B cell (primary cell): Measurements from ENCODE around the gene F13A1. TPM values are rescaled to one million over a fixed set of nuclear protein-coding genes. Genes with fewer than 3 reads are reported as not detected.

Experiments
- ATAC-seq: fragments of 200-7000 bp; cut with Tn5 transposase; one replicate; pipeline ENCODE4 v1.10.0; 2021; ENCODE audit warnings: low read depth, mild to moderate bottlenecking, moderate number of reproducible peaks, moderate library complexity
- CTCF ChIA-PET: fragments of 350-600 bp; sonication (Branson Sonifier 250); formaldehyde crosslinking; loops from one replicate; lab custom pipeline; 2021; ENCODE audit warnings: antibody characterized with exemption, inconsistent platforms; lab: Charles Lee
- POLR2A ChIA-PET: fragments of 350-600 bp; sonication (Branson Sonifier 250); formaldehyde crosslinking; loops from one replicate; lab custom pipeline; 2021; ENCODE audit warnings: antibody characterized with exemption; lab: Charles Lee
- DNase-seq: peaks from one replicate; pipeline ENCODE4 v3.0.0; 2013
- H2AFZ ChIP-seq: 2 replicates; pipeline ENCODE4 v1.6.1; 2012; ENCODE audit warnings: mild to moderate bottlenecking, low read depth, low read length; ENCODE audit not compliant: insufficient read depth, poor library complexity, severe bottlenecking
- H3K27ac ChIP-seq, 2 donors: 1 replicate in 1 of 2; 2 replicates in 1 of 2; pipeline ENCODE4 v1.5.1; 2012 to 2013; ENCODE audit warnings: low read length in 2 of 2, mild to moderate bottlenecking in 2 of 2, moderate library complexity in 1 of 2
- H3K27me3 ChIP-seq, 4 experiments: fragments of 200-600 bp in 1 of 4; sonication (generic) in 1 of 4; replicated peaks in 1 of 4; 1 replicate in 2 of 4; 2 replicates in 2 of 4; pipeline versions ENCODE4 v1.6.1 to v1.7.0; 2013 to 2016; ENCODE audit warnings: low read length in 3 of 4, mild to moderate bottlenecking in 2 of 4, mixed read lengths in 1 of 4, moderate library complexity in 1 of 4; ENCODE audit not compliant: insufficient read depth in 4 of 4, control insufficient read depth in 3 of 4; ENCODE audit errors: control extremely low read depth in 1 of 4
- H3K36me3 ChIP-seq, 2 experiments: replicated peaks in 1 of 2; 1 replicate in 1 of 2; 2 replicates in 1 of 2; pipeline versions ENCODE4 v1.6.1 to v1.7.1; 2013; ENCODE audit warnings: low read length in 1 of 2; ENCODE audit not compliant: insufficient read depth in 2 of 2, control insufficient read depth in 1 of 2; ENCODE audit errors: control extremely low read depth in 1 of 2, extremely low read depth in 1 of 2
- H3K4me1 ChIP-seq, 2 donors: fragments of 200-600 bp in 1 of 2; sonication (generic) in 1 of 2; 1 replicate in 1 of 2; 2 replicates in 1 of 2; pipeline versions ENCODE4 v1.5.1 to v1.6.1; 2013 to 2017; ENCODE audit warnings: low read length in 2 of 2; ENCODE audit not compliant: control insufficient read depth in 2 of 2, insufficient read depth in 2 of 2
- H3K4me2 ChIP-seq: replicated peaks from 2 replicates; pipeline ENCODE3; 2012; ENCODE audit warnings: mild to moderate bottlenecking, low read depth, low read length; ENCODE audit not compliant: poor library complexity, severe bottlenecking
- H3K4me3 ChIP-seq, 5 experiments: fragments of 200-600 bp in 1 of 5; sonication (generic) in 1 of 5; 1 replicate in 3 of 5; 2 replicates in 2 of 5; pipeline versions ENCODE4 v1.5.1 to v1.7.0; 2011 to 2016; ENCODE audit warnings: low read length in 4 of 5, mild to moderate bottlenecking in 4 of 5, low read depth in 2 of 5, control low read depth in 1 of 5, moderate library complexity in 1 of 5; ENCODE audit not compliant: insufficient read depth in 1 of 5; ENCODE audit errors: control extremely low read depth in 1 of 5, extremely low read depth in 1 of 5
- H3K79me2 ChIP-seq: fragments of 200-600 bp; sonication (generic); one replicate; pipeline ENCODE4 v1.6.0; 2016; ENCODE audit warnings: low read length; ENCODE audit not compliant: control insufficient read depth, insufficient read depth
- H3K9ac ChIP-seq: fragments of 200-600 bp; sonication (generic); 2 replicates; pipeline ENCODE4 v1.6.1; 2017; ENCODE audit warnings: mild to moderate bottlenecking, low read length, moderate library complexity
- H3K9me3 ChIP-seq, 3 donors: one replicate each; pipeline versions ENCODE4 v1.6.1 to v1.7.1; 2013; ENCODE audit warnings: low read length in 2 of 3; ENCODE audit not compliant: control insufficient read depth in 2 of 3, insufficient read depth in 1 of 3; ENCODE audit errors: control extremely low read depth in 1 of 3
- H4K20me1 ChIP-seq: 2 replicates; pipeline ENCODE4 v1.6.0; 2012; ENCODE audit warnings: mild to moderate bottlenecking, low read length; ENCODE audit not compliant: insufficient read depth, control insufficient read depth, poor library complexity, severe bottlenecking
- H3K27ac Mint-ChIP-seq: one replicate; pipeline ENCODE4 v1.8.0; 2021; ENCODE audit warnings: mixed read lengths
- H3K27me3 Mint-ChIP-seq: one replicate; pipeline ENCODE4 v1.8.0; 2021; ENCODE audit warnings: mixed read lengths
- H3K4me1 Mint-ChIP-seq: one replicate; pipeline ENCODE4 v1.8.0; 2021; ENCODE audit warnings: mixed read lengths
- H3K4me3 Mint-ChIP-seq: one replicate; pipeline ENCODE4 v1.8.0; 2021; ENCODE audit warnings: mixed read lengths
- H3K9me3 Mint-ChIP-seq: one replicate; pipeline ENCODE4 v1.8.0; 2022; ENCODE audit warnings: mixed read lengths; ENCODE audit not compliant: insufficient read depth
- EZH2 ChIP-seq: IDR thresholded peaks from 2 replicates; pipeline ENCODE4 v1.6.1; 2012; ENCODE audit warnings: borderline replicate concordance, low read depth, mild to moderate bottlenecking, moderate library complexity, low read length; ENCODE audit not compliant: insufficient read depth, poor library complexity, severe bottlenecking
- WGBS: methylation state at CpG from one replicate; pipeline ENCODE4 v1.1.5; 2013; ENCODE audit warnings: missing lambda C conversion rate; ENCODE audit not compliant: insufficient coverage; 5-methylcytosine and 5-hydroxymethylcytosine counted together
- intact Hi-C: fragments of 100-400 bp; cut with micrococcal nuclease; formaldehyde crosslinking; loops from one replicate; pipeline ENCODE4 v1.10.0; 2022
- polyA plus RNA-seq: library from polyadenylated mRNA; depleted of rRNA; stranded (reverse); fragments of >200 nt; gene quantifications from 2 replicates; pipeline ENCODE4 v1.2.3, GENCODE V29; 2012
- total RNA-seq, 2 donors: library from RNA; stranded (reverse); fragments of 120-200 nt in 1 of 2; gene quantifications; 1 replicate in 1 of 2; 2 replicates in 1 of 2; pipeline versions ENCODE4 v1.2.3 to v1.2.4, GENCODE V29; 2013 to 2022
- TF ChIP-seq, protein P1 (sequence below): fragments of 200-600 bp; IDR thresholded peaks from one replicate; pipeline ENCODE4 v1.8.0; 2022; ENCODE audit warnings: antibody characterized with exemption, mild to moderate bottlenecking

The F13A1 gene
- total and polyA plus RNA-seq, 2 donors (not counting 1 experiment from before 2014, with no cell fraction given) = 0.43 to 2.0 TPM

DNA sequence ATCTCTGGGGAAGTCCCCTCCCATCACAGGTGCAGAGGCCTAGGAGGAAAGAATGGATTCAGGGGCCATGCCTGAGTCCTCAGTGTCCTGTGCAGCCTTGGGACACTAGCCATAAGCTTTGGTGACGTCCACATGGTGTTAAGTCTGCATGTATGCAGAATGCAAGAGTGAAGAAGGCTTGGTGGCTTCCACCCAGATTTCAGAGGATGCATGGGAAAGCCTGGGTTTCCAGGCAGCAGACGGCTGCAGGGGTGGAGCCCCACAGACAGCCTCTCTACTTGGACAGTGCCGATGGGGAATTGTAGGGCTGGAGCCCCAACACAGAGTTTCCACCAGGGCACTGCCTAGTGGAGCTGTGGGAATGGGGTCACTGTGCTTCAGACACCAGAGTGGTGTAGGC, 196.7 kb downstream of the F13A1 start:
- H3K27ac ChIP-seq = no peak overlapping the region
- H3K9ac ChIP-seq = no peak overlapping the region
- POLR2A ChIA-PET = no interaction called here
- Mint-ChIP-seq H3K4me1 (no peaks in the 10 kb centered on the region), H3K4me3 (no peak overlapping the region), H3K9me3 (peaks cover 9% of the 10 kb centered on the region), H3K27ac (no peak overlapping the region), H3K27me3 (peaks cover 19% of the 10 kb centered on the region)
- intact Hi-C loops = no loop called here
- TF ChIP-seq EZH2 = no peak
- TF ChIP-seq, protein P1, sequence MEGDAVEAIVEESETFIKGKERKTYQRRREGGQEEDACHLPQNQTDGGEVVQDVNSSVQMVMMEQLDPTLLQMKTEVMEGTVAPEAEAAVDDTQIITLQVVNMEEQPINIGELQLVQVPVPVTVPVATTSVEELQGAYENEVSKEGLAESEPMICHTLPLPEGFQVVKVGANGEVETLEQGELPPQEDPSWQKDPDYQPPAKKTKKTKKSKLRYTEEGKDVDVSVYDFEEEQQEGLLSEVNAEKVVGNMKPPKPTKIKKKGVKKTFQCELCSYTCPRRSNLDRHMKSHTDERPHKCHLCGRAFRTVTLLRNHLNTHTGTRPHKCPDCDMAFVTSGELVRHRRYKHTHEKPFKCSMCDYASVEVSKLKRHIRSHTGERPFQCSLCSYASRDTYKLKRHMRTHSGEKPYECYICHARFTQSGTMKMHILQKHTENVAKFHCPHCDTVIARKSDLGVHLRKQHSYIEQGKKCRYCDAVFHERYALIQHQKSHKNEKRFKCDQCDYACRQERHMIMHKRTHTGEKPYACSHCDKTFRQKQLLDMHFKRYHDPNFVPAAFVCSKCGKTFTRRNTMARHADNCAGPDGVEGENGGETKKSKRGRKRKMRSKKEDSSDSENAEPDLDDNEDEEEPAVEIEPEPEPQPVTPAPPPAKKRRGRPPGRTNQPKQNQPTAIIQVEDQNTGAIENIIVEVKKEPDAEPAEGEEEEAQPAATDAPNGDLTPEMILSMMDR = no peak
- WGBS = 48% methylated on average over 3 of the region's 3 CpGs
- no peak overlapping the region for H3K4me2 ChIP-seq
- ATAC-seq (no peak), DNase-seq (no peak)
- H3K4me3 ChIP-seq = no peak overlapping the region
- no peaks in the 10 kb centered on the region for H3K36me3 ChIP-seq
- peaks cover 0 to 22% (median 0%) of the 10 kb centered on the region in 3 donors for H3K9me3 ChIP-seq
- CTCF ChIA-PET = no interaction called here
- no peak overlapping the region for H2AFZ ChIP-seq
- no peaks in the 10 kb centered on the region for H4K20me1 ChIP-seq
- H3K4me1 ChIP-seq = no peaks in the 10 kb centered on the region
- H3K27me3 ChIP-seq = peaks cover 0 to 5% (median 2%) of the 10 kb centered on the region in 4 experiments
- no peaks in the 10 kb centered on the region for H3K79me2 ChIP-seq

GRCh38 chr6:6121943-6122342, 198.5 kb downstream of the F13A1 start:
- no peaks in the 10 kb centered on the region for H3K4me1 ChIP-seq
- no peak overlapping the region for H3K9ac ChIP-seq
- peaks cover 0 to 11% (median 0%) of the 10 kb centered on the region in 4 experiments for H3K27me3 ChIP-seq
- H2AFZ ChIP-seq = no peak overlapping the region
- Mint-ChIP-seq H3K27me3 (peaks cover 31% of the 10 kb centered on the region), H3K9me3 (peaks cover 9% of the 10 kb centered on the region), H3K4me3 (no peak overlapping the region), H3K27ac (no peak overlapping the region), H3K4me1 (no peaks in the 10 kb centered on the region)
- ChIA-PET POLR2A (no interaction called here), CTCF (interaction anchor here (0.8 to 0.9 kb wide), 2 partner anchors 10 to 14 kb away, joined by 3 to 4 read pairs; no protein-coding TSS in a partner anchor)
- H3K4me2 ChIP-seq = no peak overlapping the region
- peaks cover 0 to 22% (median 0%) of the 10 kb centered on the region in 3 donors for H3K9me3 ChIP-seq
- TF ChIP-seq, protein P1 = no peak
- TF ChIP-seq EZH2 = no peak
- no peaks in the 10 kb centered on the region for H3K79me2 ChIP-seq
- no peaks in the 10 kb centered on the region for H3K36me3 ChIP-seq
- no peaks in the 10 kb centered on the region for H4K20me1 ChIP-seq
- no peak overlapping the region for H3K4me3 ChIP-seq
- no peak overlapping the region for H3K27ac ChIP-seq
- intact Hi-C loops = no loop called here
- no peak for ATAC-seq
- WGBS = 100% methylated on average over 1 of the region's 1 CpG
- no peak for DNase-seq
